ENCODE data around the gene MEGF6. TPM values are rescaled to one million over a fixed set of nuclear protein-coding genes. Genes with fewer than 3 reads are reported as not detected.
"Not testable (repeated sequence)": the region's sequence is repeated elsewhere in the genome, so short reads cannot be mapped to it uniquely, and the experiment has no call there.

The MEGF6 gene
- total RNA-seq, 2 experiments from 2014 or later = 5.8 to 5.9 TPM

GRCh38 chr1:3622102-3622501 is 10.8 kb upstream of the MEGF6 start:
- CTCF ChIA-PET = interaction anchor here (0.9 to 3.9 kb wide), 8 partner anchors 10 to 169 kb away, joined by 3 to 25 read pairs (median 4); no protein-coding TSS in a partner anchor
- H3K4me3 Mint-ChIP-seq; DNase-seq; H3K9me3 Mint-ChIP-seq; intact Hi-C loops (cut with micrococcal nuclease); H3K27me3 Mint-ChIP-seq (ENCODE audit: low read depth); H3K36me3 Mint-ChIP-seq (ENCODE audit: low read depth); H3K27ac Mint-ChIP-seq: not testable (repeated sequence)
- H3K4me1 Mint-ChIP-seq (ENCODE audit: low read depth) = peaks cover 31% of the 10 kb centered on the region

GRCh38 chr1:3621151-3621671 is 9.9 kb upstream of the MEGF6 start:
- not testable (repeated sequence) for H3K9me3 Mint-ChIP-seq

GRCh38 chr1:3620708-3621107 is 9.4 kb upstream of the MEGF6 start:
- CTCF ChIA-PET = interaction anchor here (0.6 to 3.9 kb wide), 10 partner anchors 15 to 168 kb away, joined by 3 to 25 read pairs (median 6); no protein-coding TSS in a partner anchor
- Mint-ChIP-seq H3K36me3 (ENCODE audit: low read depth) (no peaks in the 10 kb centered on the region), H3K4me1 (ENCODE audit: low read depth) (peaks cover 26% of the 10 kb centered on the region), H3K9me3 (no peaks in the 10 kb centered on the region), H3K27me3 (ENCODE audit: low read depth) (no peaks in the 10 kb centered on the region), H3K27ac (no peak overlapping the region), H3K4me3 (no peak overlapping the region)
- intact Hi-C loops (cut with micrococcal nuclease) = no loop called here
- DNase-seq = no peak

More at GRCh38 chr1:3621151-3621671, 9.9 kb upstream of the MEGF6 start:
- H3K27me3 Mint-ChIP-seq (ENCODE audit: low read depth); H3K36me3 Mint-ChIP-seq (ENCODE audit: low read depth); intact Hi-C loops (cut with micrococcal nuclease); H3K4me3 Mint-ChIP-seq; H3K27ac Mint-ChIP-seq: not testable (repeated sequence)
- DNase-seq = peak; percentile 23
- H3K4me1 Mint-ChIP-seq (ENCODE audit: low read depth) = peaks cover 31% of the 10 kb centered on the region
- CTCF ChIA-PET = interaction anchor here (0.6 to 3.9 kb wide), 13 partner anchors 11 to 168 kb away, joined by 3 to 25 read pairs (median 5); no protein-coding TSS in a partner anchor

- peaks cover 20% of the 10 kb centered on the region for H3K4me1 Mint-ChIP-seq (ENCODE audit: low read depth)
- intact Hi-C loops (cut with micrococcal nuclease) = loop anchor here (1.0 to 2.0 kb wide), 4 partner anchors 54 to 166 kb away; no protein-coding TSS in a partner anchor
- H3K36me3 Mint-ChIP-seq (ENCODE audit: low read depth) = no peaks in the 10 kb centered on the region
- no peak overlapping the region for H3K4me3 Mint-ChIP-seq
- no peaks in the 10 kb centered on the region for H3K9me3 Mint-ChIP-seq
- DNase-seq = peak; percentile 81
- H3K27me3 Mint-ChIP-seq (ENCODE audit: low read depth) = no peaks in the 10 kb centered on the region
- H3K27ac Mint-ChIP-seq = no peak overlapping the region
- CTCF ChIA-PET = interaction anchor here (0.6 to 3.9 kb wide), 14 partner anchors 9 to 166 kb away, joined by 3 to 25 read pairs (median 4); partner anchors contain the start of gene TP73
Observed at GRCh38 chr1:3618881-3619671, 7.8 kb upstream of the MEGF6 start.

- Mint-ChIP-seq H3K9me3 (no peaks in the 10 kb centered on the region), H3K36me3 (ENCODE audit: low read depth) (no peaks in the 10 kb centered on the region), H3K4me1 (ENCODE audit: low read depth) (peaks cover 14% of the 10 kb centered on the region), H3K27ac (no peak overlapping the region), H3K4me3 (no peak overlapping the region), H3K27me3 (ENCODE audit: low read depth) (no peaks in the 10 kb centered on the region)
- DNase-seq = no peak
- CTCF ChIA-PET = interaction anchor here (0.8 to 3.9 kb wide), 12 partner anchors 9 to 165 kb away, joined by 3 to 25 read pairs (median 5); partner anchors contain the start of gene TP73
- intact Hi-C loops (cut with micrococcal nuclease) = loop anchor here (2.0 kb wide), 1 partner anchor 106 kb away; no protein-coding TSS in a partner anchor
Observed at GRCh38 chr1:3618531-3618880, 7.2 kb upstream of the MEGF6 start.

- intact Hi-C loops (cut with micrococcal nuclease) = loop anchor here (2.0 kb wide), 1 partner anchor 107 kb away; no protein-coding TSS in a partner anchor
- H3K4me3 Mint-ChIP-seq = no peak overlapping the region
- H3K27ac Mint-ChIP-seq = no peak overlapping the region
- H3K9me3 Mint-ChIP-seq = no peaks in the 10 kb centered on the region
- peaks cover 8% of the 10 kb centered on the region for H3K4me1 Mint-ChIP-seq (ENCODE audit: low read depth)
- no peaks in the 10 kb centered on the region for H3K36me3 Mint-ChIP-seq (ENCODE audit: low read depth)
- DNase-seq = no peak
- CTCF ChIA-PET = interaction anchor here (0.7 to 2.6 kb wide), 2 partner anchors 99 to 165 kb away, joined by 3 to 15 read pairs; no protein-coding TSS in a partner anchor
- no peaks in the 10 kb centered on the region for H3K27me3 Mint-ChIP-seq (ENCODE audit: low read depth)
Observed at GRCh38 chr1:3617806-3618345, 6.6 kb upstream of the MEGF6 start.

- H3K36me3 Mint-ChIP-seq (ENCODE audit: low read depth) = no peaks in the 10 kb centered on the region
Observed at GRCh38 chr1:3616861-3617260, 5.6 kb upstream of the MEGF6 start.

GRCh38 chr1:3614755-3615742 is 3.7 kb upstream of the MEGF6 start:
- DNase-seq = peak; percentile 23
- Mint-ChIP-seq H3K9me3 (no peaks in the 10 kb centered on the region), H3K4me3 (no peak overlapping the region), H3K27ac (no peak overlapping the region), H3K4me1 (ENCODE audit: low read depth) (peaks cover 13% of the 10 kb centered on the region), H3K36me3 (ENCODE audit: low read depth) (no peaks in the 10 kb centered on the region), H3K27me3 (ENCODE audit: low read depth) (peaks cover 5% of the 10 kb centered on the region)
- CTCF ChIA-PET = interaction anchor here (0.8 to 2.2 kb wide), 5 partner anchors 13 to 124 kb away, joined by 3 to 6 read pairs (median 4); no protein-coding TSS in a partner anchor
- intact Hi-C loops (cut with micrococcal nuclease) = no loop called here

More at GRCh38 chr1:3616861-3617260, 5.6 kb upstream of the MEGF6 start:
- no peak overlapping the region for H3K4me3 Mint-ChIP-seq
- no peaks in the 10 kb centered on the region for H3K27me3 Mint-ChIP-seq (ENCODE audit: low read depth)
- no peak for DNase-seq
- no peak overlapping the region for H3K27ac Mint-ChIP-seq
- H3K9me3 Mint-ChIP-seq = no peaks in the 10 kb centered on the region
- CTCF ChIA-PET = interaction anchor here (1.3 kb wide), 1 partner anchor 52 kb away, joined by 6 read pairs; no protein-coding TSS in a partner anchor
- intact Hi-C loops (cut with micrococcal nuclease) = no loop called here
- H3K4me1 Mint-ChIP-seq (ENCODE audit: low read depth) = peaks cover 10% of the 10 kb centered on the region

- Mint-ChIP-seq H3K4me3 (peak overlapping the region; percentile 66), H3K4me1 (ENCODE audit: low read depth) (peaks cover 10% of the 10 kb centered on the region), H3K27me3 (ENCODE audit: low read depth) (peaks cover 10% of the 10 kb centered on the region), H3K36me3 (ENCODE audit: low read depth) (no peaks in the 10 kb centered on the region), H3K9me3 (no peaks in the 10 kb centered on the region), H3K27ac (no peak overlapping the region)
- DNase-seq = no peak
- intact Hi-C loops (cut with micrococcal nuclease) = no loop called here
- CTCF ChIA-PET = no interaction called here
Observed at GRCh38 chr1:3612123-3612522, 815 bp upstream of the MEGF6 start.

GRCh38 chr1:3610527-3611169 is 660 bp downstream of the MEGF6 start:
- Mint-ChIP-seq H3K36me3 (ENCODE audit: low read depth) (no peaks in the 10 kb centered on the region), H3K9me3 (no peaks in the 10 kb centered on the region), H3K4me1 (ENCODE audit: low read depth) (peaks cover 10% of the 10 kb centered on the region), H3K4me3 (peak overlapping the region; percentile 62), H3K27ac (no peak overlapping the region), H3K27me3 (ENCODE audit: low read depth) (peaks cover 10% of the 10 kb centered on the region)
- CTCF ChIA-PET = interaction anchor here (0.5 to 0.6 kb wide), 2 partner anchors 9 to 125 kb away, joined by 3 read pairs; no protein-coding TSS in a partner anchor
- intact Hi-C loops (cut with micrococcal nuclease) = no loop called here
- peak; percentile 19 for DNase-seq
